ENCODE results near the gene GANAB. TPM values are rescaled to one million over a fixed set of nuclear protein-coding genes. Genes with fewer than 3 reads are reported as not detected.
A peak's percentile ranks its signal among the peaks of the same experiment; 100 is the strongest.

GANAB gene
- total and polyA plus RNA-seq, 2 of the 4 experiments (the other 2 are of a cell fraction), result 209 to 344 TPM

DNA sequence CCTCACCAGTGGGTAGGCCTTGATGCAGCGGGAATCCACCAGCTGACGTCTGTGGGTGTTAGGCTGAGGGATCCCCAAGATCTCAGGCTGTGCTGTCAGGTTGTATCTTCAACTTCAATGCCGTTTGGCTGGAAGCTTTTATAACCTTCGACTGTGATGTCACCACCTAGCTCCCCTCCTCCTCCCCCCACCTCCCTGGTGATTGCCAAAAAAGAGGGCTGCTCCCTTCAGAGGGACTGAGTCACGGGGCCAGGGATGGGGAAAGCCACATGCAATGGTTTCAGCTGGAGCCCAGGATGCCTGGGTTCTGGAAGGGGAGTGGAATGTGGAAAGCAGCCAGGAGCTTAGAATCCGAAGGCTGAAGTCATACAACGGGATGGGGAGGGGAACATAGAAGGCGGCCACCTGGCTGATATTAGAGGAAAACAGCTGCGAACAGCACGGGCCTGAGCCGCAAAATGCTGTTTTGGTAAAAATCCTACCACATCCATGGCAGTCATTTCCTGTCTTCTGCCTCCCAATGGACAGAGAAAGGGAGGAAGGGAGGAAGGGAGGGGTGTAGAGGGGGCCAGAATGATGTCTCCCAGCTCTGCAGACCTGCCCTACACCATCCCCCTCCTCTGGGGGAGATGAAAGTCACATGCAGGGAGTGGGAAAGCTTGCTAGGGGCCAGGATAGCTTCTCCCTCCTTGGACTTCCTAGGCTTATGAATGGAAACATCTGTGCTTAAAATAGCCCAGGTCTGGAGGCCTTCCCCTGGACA is 43.2 kb upstream of the GANAB start, which contains the start of gene LRRN4CL:
Gene LRRN4CL (minus strand): TSS at position 110 of the 763 bp plus-strand sequence. CDS start 1,022 bp downstream, outside the sequence.
- peak within 1 kb of the TSS; percentile 80 for H2AFZ ChIP-seq (replicated peaks; ENCODE audit: low read length, poor library complexity)
- peak within 1 kb of the TSS; percentile 60 for H2BK20ac ChIP-seq (ENCODE audit: low read depth, low read length)
- no TSS peak for BruUV-seq (replicated peaks)
- no CpG with 5 or more reads among the region's 11 CpGs for WGBS, 2 experiments (ENCODE audit: extremely low coverage in 2 of 2, insufficient read length in 1 of 2)
- no peaks in the 10 kb centered on the region for H3K27me3 ChIP-seq (ENCODE audit: control insufficient read depth, insufficient read depth, low read length)
- peak within 1 kb of the TSS; percentile 66; the same call in 1 of the 2 replicates for H3K27ac ChIP-seq (ENCODE audit: insufficient read depth, low read length)
- peak within 1 kb of the TSS; percentile 75; the same call in 1 of the 2 replicates for H3K23ac ChIP-seq (ENCODE audit: low read depth, low read length)
- peak; percentile 88 for ATAC-seq (ENCODE audit: low read depth)
- in situ Hi-C loops (cut with MboI; ENCODE audit: low sequenced_read_pairs) (loop anchor here (10.0 kb wide), 1 partner anchor 295 kb away; no protein-coding TSS in a partner anchor), intact Hi-C loops (cut with micrococcal nuclease) (loop anchor here (10.0 kb wide), 1 partner anchor 95 kb away; the partner anchor contains the start of gene TUT1), dilution Hi-C loops (cut with HindIII; ENCODE audit: low sequenced_read_pairs, unreplicated experiment) (no loop called here)
- peak within 1 kb of the TSS; percentile 68 for H4K91ac ChIP-seq (ENCODE audit: insufficient read depth, low read depth, low read length)
- peaks cover 21% of the 10 kb centered on the region for H3K36me3 ChIP-seq (ENCODE audit: control insufficient read depth, insufficient read depth, low read length)
- peak; percentile 86 for DNase-seq
- peaks cover 0 to 4% of the 10 kb centered on the region in 2 experiments; a peak in 1 of 4 replicates for H3K79me1 ChIP-seq (ENCODE audit: low read depth in 1 of 2, low read length in 2 of 2)
- peaks cover 6% of the 10 kb centered on the region; the same call in 1 of the 2 replicates for H3K9me1 ChIP-seq (ENCODE audit: insufficient read depth, low read length)
- H2BK15ac ChIP-seq (ENCODE audit: low read depth, low read length), result peak within 1 kb of the TSS; percentile 55; the same call in 1 of the 3 replicates
- peak within 1 kb of the TSS; percentile 82 for H3K4ac ChIP-seq (ENCODE audit: low read depth, low read length)
- peak within 1 kb of the TSS; percentile 16; the same call in 1 of the 2 replicates for H3K18ac ChIP-seq (ENCODE audit: low read depth, low read length)
- ChIA-PET CTCF (interaction anchor here (0.6 to 2.0 kb wide), 7 partner anchors 9 to 322 kb away, joined by 3 to 5 read pairs (median 3); partner anchors contain the start of gene UBXN1), POLR2A (ENCODE audit: unreplicated experiment) (interaction anchor here (0.8 to 1.1 kb wide), 2 partner anchors 9 to 115 kb away, joined by 3 to 4 read pairs; partner anchors contain the start of gene EEF1G)
- H2AK9ac ChIP-seq (replicated peaks; ENCODE audit: low read depth, low read length, poor library complexity), result peak within 1 kb of the TSS; percentile 89
- H3K4me1 ChIP-seq (ENCODE audit: control insufficient read depth, insufficient read depth, low read length), result peaks cover 9% of the 10 kb centered on the region; the same call in 1 of the 2 replicates
- H4K8ac ChIP-seq (ENCODE audit: low read depth in 2 of 2, low read length in 2 of 2), result peak within 1 kb of the TSS; percentile 60 to 86; a peak in 3 of 4 replicates
- peak within 1 kb of the TSS; percentile 61 for H2BK120ac ChIP-seq (ENCODE audit: low read depth, low read length)
- no peak within 1 kb of the TSS for H3K4me3 ChIP-seq (ENCODE audit: insufficient read depth, low read depth, low read length)
- peak within 1 kb of the TSS; percentile 27; the same call in 1 of the 2 replicates for H4K5ac ChIP-seq (ENCODE audit: low read depth, low read length)
- peak within 1 kb of the TSS; percentile 44 for H2BK5ac ChIP-seq (ENCODE audit: low read depth, low read length, poor library complexity, severe bottlenecking)
- peak within 1 kb of the TSS; percentile 93 for H2AK5ac ChIP-seq (ENCODE audit: low read depth, low read length)
- H4K20me1 ChIP-seq (ENCODE audit: insufficient read depth, low read length), result 0 out of 2 replicates have a peak, but pooled peaks cover 6% of the 10 kb centered on the region
- no peaks in the 10 kb centered on the region for H3K9me3 ChIP-seq (ENCODE audit: control insufficient read depth, insufficient read depth, low read length)
- peak within 1 kb of the TSS; percentile 70 for H3K14ac ChIP-seq (replicated peaks; ENCODE audit: low read depth, low read length)
- H3K56ac ChIP-seq (ENCODE audit: extremely low read depth, insufficient read depth, low read length), result no peak within 1 kb of the TSS
- H3K4me2 ChIP-seq (ENCODE audit: low read depth, low read length), result peak within 1 kb of the TSS; percentile 32; the same call in 1 of the 2 replicates
- no peak within 1 kb of the TSS; the same call in 1 of the 2 replicates for H3K9ac ChIP-seq (ENCODE audit: low read depth, low read length)
- no peak; the same call in 1 of the 2 replicates for TF ChIP-seq BHLHE40 (IDR thresholded peaks at IDR 0.05; ENCODE audit: low read depth, low read length)
- no peak for TF ChIP-seq SMC3 (IDR thresholded peaks at IDR 0.05; ENCODE audit: low read depth, low read length)
- TF ChIP-seq, protein P1, sequence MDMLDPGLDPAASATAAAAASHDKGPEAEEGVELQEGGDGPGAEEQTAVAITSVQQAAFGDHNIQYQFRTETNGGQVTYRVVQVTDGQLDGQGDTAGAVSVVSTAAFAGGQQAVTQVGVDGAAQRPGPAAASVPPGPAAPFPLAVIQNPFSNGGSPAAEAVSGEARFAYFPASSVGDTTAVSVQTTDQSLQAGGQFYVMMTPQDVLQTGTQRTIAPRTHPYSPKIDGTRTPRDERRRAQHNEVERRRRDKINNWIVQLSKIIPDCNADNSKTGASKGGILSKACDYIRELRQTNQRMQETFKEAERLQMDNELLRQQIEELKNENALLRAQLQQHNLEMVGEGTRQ (IDR thresholded peaks at IDR 0.05; ENCODE audit: low read depth, low read length), result peak; percentile 49; the same call in 1 of the 2 replicates
- TF ChIP-seq CEBPB (IDR thresholded peaks at IDR 0.05; ENCODE audit: low read depth, low read length), result peak; percentile 70
- no peak for TF ChIP-seq CTCF (conservative IDR thresholded peaks at IDR 0.05; ENCODE audit: low read depth, low read length)
- TF ChIP-seq, protein P2, sequence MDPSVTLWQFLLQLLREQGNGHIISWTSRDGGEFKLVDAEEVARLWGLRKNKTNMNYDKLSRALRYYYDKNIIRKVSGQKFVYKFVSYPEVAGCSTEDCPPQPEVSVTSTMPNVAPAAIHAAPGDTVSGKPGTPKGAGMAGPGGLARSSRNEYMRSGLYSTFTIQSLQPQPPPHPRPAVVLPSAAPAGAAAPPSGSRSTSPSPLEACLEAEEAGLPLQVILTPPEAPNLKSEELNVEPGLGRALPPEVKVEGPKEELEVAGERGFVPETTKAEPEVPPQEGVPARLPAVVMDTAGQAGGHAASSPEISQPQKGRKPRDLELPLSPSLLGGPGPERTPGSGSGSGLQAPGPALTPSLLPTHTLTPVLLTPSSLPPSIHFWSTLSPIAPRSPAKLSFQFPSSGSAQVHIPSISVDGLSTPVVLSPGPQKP (IDR thresholded peaks at IDR 0.05; ENCODE audit: borderline replicate concordance, low read depth, low read length), result no peak
- no peak for TF ChIP-seq NFE2L2 (IDR thresholded peaks at IDR 0.05; ENCODE audit: low read depth, low read length)
- peak; percentile 66; the same call in 1 of the 2 replicates for TF ChIP-seq MAZ (IDR thresholded peaks at IDR 0.05; ENCODE audit: borderline replicate concordance, low read depth, low read length)
- no peak for TF ChIP-seq RAD21 (IDR thresholded peaks at IDR 0.05; ENCODE audit: low read length)
- no peak for TF ChIP-seq RFX5 (IDR thresholded peaks at IDR 0.05; ENCODE audit: low read depth, low read length)
- no peak for TF ChIP-seq POLR2A (IDR thresholded peaks at IDR 0.05; ENCODE audit: low read depth, low read length)
- TF ChIP-seq FOS (IDR thresholded peaks at IDR 0.05; ENCODE audit: low read depth, low read length), result peak; percentile 51; the same call in 1 of the 2 replicates
